Nephron (organoid): ENCODE measurements around the gene DPH3.

Source experiments
- H3K27ac Mint-ChIP-seq, 3 experiments: 2 replicates each; pipeline ENCODE4 v1.8.0; 2020; ENCODE audit warnings: mixed read lengths in 3 of 3, mild to moderate bottlenecking in 2 of 3, moderate library complexity in 1 of 3
- H3K27me3 Mint-ChIP-seq: 2 replicates; pipeline ENCODE4 v1.8.0; 2021; ENCODE audit warnings: low read depth, mild to moderate bottlenecking, moderate library complexity, mixed read lengths
- H3K36me3 Mint-ChIP-seq: 2 replicates; pipeline ENCODE4 v1.8.0; 2020; ENCODE audit warnings: low read depth, mixed read lengths
- H3K4me1 Mint-ChIP-seq: 2 replicates; pipeline ENCODE4 v1.8.0; 2020; ENCODE audit warnings: mixed read lengths
- H3K4me3 Mint-ChIP-seq, 3 experiments: 2 replicates each; pipeline ENCODE4 v1.8.0; 2020; ENCODE audit warnings: mild to moderate bottlenecking in 3 of 3, mixed read lengths in 3 of 3, moderate library complexity in 2 of 3
- H3K9me3 Mint-ChIP-seq: 2 replicates; pipeline ENCODE4 v1.8.0; 2020; ENCODE audit warnings: mixed read lengths
- TF ChIP-seq, protein P1 (sequence below), 3 experiments: fragments of 200-600 bp; sonication (generic); IDR thresholded peaks; one replicate each; pipeline ENCODE4 v1.5.0; 2021; ENCODE audit warnings: antibody characterized with exemption in 3 of 3; ENCODE audit not compliant: unreplicated experiment in 3 of 3

Gene DPH3

DNA sequence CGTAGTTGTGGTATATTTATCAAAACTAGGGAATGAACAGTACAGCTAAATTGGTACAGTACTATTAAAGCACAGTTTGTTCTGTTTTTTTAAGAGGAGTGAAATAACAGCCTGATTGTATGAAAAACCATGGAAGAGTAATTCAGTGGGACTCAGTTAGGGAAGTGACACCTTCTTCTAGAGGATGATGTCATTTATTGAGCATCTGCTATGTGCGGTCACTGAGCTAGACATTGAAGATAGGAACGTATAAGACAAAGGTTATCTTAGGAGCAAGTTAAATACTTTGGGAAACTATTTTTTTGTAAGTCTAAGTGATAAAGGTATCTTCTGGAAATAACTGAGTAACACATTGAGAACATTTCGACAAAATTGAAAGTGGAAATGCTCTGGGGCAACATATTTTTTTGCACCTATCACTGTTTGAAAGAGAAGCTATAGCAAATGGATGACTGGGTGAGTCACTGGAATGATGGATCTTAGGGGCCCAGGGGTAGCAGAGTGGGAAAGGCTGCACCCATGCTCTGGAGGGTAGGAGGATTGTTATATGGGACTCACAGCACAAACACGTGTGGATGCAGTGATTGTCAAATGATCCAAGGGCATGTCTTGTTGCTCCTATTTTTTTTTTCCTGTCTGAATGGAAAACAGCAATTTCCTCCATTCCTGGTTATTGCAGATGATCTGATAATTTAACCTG lies 43.2 kb upstream of the DPH3 start:
- H3K36me3 Mint-ChIP-seq, result peaks cover 68% of the 10 kb centered on the region
- peaks cover 14% of the 10 kb centered on the region for H3K4me1 Mint-ChIP-seq
- TF ChIP-seq, protein P1, sequence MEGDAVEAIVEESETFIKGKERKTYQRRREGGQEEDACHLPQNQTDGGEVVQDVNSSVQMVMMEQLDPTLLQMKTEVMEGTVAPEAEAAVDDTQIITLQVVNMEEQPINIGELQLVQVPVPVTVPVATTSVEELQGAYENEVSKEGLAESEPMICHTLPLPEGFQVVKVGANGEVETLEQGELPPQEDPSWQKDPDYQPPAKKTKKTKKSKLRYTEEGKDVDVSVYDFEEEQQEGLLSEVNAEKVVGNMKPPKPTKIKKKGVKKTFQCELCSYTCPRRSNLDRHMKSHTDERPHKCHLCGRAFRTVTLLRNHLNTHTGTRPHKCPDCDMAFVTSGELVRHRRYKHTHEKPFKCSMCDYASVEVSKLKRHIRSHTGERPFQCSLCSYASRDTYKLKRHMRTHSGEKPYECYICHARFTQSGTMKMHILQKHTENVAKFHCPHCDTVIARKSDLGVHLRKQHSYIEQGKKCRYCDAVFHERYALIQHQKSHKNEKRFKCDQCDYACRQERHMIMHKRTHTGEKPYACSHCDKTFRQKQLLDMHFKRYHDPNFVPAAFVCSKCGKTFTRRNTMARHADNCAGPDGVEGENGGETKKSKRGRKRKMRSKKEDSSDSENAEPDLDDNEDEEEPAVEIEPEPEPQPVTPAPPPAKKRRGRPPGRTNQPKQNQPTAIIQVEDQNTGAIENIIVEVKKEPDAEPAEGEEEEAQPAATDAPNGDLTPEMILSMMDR (IDR thresholded peaks at IDR 0.05; ENCODE audit: unreplicated experiment in 3 of 3), result no peak
- no peak overlapping the region for H3K4me3 Mint-ChIP-seq
- H3K9me3 Mint-ChIP-seq, result no peaks in the 10 kb centered on the region
- H3K27ac Mint-ChIP-seq, result no peak overlapping the region
- H3K27me3 Mint-ChIP-seq, result no peaks in the 10 kb centered on the region

DNA sequence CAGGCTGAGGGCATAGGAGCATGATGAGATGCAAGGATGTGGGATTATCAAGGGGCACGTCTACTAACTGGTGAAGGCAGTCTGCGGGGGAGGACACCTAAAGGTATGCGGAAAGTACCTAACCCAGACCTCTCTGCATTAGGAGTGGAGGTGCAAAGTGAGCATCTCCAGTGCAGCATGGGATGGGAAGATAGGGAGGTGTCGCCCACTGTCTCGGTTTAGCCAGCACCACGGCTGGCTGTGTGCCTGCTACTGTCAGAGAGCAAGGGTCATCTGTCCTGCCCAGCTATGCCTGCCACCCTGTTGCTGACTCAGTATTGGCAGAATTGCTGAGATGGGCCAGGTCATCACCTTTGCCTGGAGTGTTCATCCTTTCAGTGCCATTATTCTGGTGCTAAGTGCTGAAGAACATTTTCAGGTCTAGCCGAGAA lies 40.4 kb upstream of the DPH3 start:
- no peaks in the 10 kb centered on the region for H3K27me3 Mint-ChIP-seq
- H3K4me3 Mint-ChIP-seq, result no peak overlapping the region
- peaks cover 74% of the 10 kb centered on the region for H3K36me3 Mint-ChIP-seq

DNA sequence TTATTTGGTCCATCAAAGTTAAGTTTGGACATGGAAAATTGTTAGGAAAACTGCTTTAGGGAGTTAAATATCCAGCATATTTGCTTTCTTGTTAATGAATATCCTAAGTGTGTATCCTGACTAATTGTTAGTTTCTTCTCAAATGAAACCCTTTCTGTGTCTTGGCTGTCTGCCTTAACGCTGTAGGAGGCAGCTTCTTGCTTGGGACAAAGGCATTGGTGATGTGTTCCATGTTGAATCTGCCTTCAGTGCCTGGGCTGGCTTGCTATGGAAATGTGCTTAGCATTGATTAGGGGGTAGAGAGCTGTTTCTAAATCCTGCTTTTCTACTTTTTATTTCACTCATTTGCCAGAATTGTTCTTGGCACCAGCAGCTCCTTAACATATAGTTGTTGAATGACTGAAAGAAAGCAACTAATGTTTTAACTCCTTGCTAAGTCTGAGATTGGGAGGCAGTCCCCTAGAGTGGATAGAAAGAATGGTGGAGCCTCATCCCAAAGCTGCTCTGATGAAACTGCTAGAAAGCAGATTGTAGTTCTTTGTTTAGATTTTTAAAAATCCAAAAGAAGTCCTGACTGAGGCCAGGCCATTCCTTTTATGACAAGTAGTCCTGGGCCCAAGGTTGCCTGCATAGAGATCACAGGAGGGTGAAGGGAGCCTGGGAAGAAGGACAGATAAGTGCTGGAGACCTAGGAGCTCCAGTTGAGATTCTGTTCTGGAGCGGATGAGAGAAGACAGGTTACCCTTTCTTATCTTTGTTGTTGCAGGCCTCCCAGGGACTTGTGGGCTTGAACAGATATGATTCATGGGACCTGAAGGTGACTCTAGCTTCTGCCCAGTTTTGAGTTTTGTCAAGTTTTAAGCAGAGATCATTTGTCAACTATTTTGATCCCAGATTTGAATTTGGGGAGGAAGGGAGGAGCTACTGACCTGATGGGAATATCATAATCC lies 39.6 kb upstream of the DPH3 start:
- TF ChIP-seq, protein P1 (IDR thresholded peaks at IDR 0.05; ENCODE audit: unreplicated experiment in 3 of 3), result no peak
- Mint-ChIP-seq H3K9me3 (no peaks in the 10 kb centered on the region), H3K27me3 (no peaks in the 10 kb centered on the region), H3K4me3 (no peak overlapping the region), H3K36me3 (peaks cover 70% of the 10 kb centered on the region), H3K27ac (no peak overlapping the region), H3K4me1 (peaks cover 23% of the 10 kb centered on the region)

More for the DNA sequence above, 40.4 kb upstream of the DPH3 start:
- no peaks in the 10 kb centered on the region for H3K9me3 Mint-ChIP-seq
- TF ChIP-seq, protein P1 (IDR thresholded peaks at IDR 0.05; ENCODE audit: unreplicated experiment in 3 of 3), result no peak
- H3K27ac Mint-ChIP-seq, result no peak overlapping the region
- H3K4me1 Mint-ChIP-seq, result peaks cover 23% of the 10 kb centered on the region

DNA sequence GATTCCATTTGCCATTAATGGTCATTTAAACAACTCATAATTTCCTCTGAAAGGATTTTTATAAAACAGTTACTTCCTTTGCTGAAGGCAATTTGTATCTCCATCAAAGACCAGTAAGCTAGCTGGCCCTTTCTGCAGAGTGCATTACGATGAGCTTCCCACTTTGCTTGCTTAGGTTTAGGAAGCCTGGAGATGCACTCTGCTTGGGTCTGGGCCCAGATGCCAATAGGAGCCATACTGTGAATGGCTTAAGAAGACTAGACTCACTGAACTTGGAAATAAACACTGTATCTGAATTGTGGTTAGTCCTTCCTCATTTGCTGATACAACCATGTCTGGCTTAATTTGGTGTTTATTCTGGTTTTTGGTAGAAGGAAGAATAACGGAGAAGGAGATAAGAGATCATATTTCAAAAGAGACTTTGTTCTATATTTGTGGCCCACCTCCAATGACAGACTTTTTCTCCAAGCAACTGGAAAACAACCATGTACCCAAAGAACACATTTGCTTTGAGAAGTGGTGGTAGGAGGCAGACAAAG lies 38.4 kb upstream of the DPH3 start:
- Mint-ChIP-seq H3K36me3 (peaks cover 73% of the 10 kb centered on the region), H3K9me3 (peaks cover 2% of the 10 kb centered on the region), H3K4me1 (peaks cover 23% of the 10 kb centered on the region), H3K4me3 (no peak overlapping the region), H3K27ac (peak overlapping the region in 2 of 3 experiments; percentile 9 to 14), H3K27me3 (no peaks in the 10 kb centered on the region)
- TF ChIP-seq, protein P1 (IDR thresholded peaks at IDR 0.05; ENCODE audit: unreplicated experiment in 3 of 3), result no peak

DNA sequence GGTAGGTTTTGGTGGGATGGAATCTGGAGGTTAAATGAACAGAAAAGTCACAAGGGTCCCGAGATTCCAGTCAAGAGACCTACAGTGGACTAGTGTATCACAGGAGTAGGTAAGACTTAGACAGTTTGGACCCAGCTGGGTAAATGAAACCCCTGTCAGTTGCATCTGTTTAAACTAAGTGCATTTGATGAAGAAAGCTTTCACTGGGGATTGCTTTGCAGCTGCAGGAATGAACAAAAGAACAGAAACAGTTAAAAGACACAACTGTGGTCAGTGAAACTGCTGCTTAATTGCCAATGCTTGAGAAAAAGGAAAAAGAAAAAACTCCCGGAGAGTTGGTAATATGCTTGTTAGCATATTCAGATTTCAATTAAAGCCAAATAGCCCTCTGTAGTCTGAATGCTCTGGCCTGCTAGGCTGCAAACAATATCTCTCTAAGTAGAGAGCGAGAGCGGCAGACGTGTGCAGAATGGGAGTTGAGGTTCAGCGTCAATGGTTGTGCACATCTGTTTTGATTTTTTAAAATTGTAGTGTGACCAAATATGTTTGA lies 37.4 kb upstream of the DPH3 start:
- H3K4me3 Mint-ChIP-seq, result no peak overlapping the region
- no peaks in the 10 kb centered on the region for H3K27me3 Mint-ChIP-seq
- peaks cover 23% of the 10 kb centered on the region for H3K4me1 Mint-ChIP-seq
- H3K27ac Mint-ChIP-seq, result peak overlapping the region in 2 of 3 experiments; percentile 29 to 79
- TF ChIP-seq, protein P1 (IDR thresholded peaks at IDR 0.05; ENCODE audit: unreplicated experiment in 3 of 3), result no peak
- H3K9me3 Mint-ChIP-seq, result peaks cover 5% of the 10 kb centered on the region
- peaks cover 74% of the 10 kb centered on the region for H3K36me3 Mint-ChIP-seq
